ENCODE measurements around the gene SESN2.

The SESN2 gene

DNA sequence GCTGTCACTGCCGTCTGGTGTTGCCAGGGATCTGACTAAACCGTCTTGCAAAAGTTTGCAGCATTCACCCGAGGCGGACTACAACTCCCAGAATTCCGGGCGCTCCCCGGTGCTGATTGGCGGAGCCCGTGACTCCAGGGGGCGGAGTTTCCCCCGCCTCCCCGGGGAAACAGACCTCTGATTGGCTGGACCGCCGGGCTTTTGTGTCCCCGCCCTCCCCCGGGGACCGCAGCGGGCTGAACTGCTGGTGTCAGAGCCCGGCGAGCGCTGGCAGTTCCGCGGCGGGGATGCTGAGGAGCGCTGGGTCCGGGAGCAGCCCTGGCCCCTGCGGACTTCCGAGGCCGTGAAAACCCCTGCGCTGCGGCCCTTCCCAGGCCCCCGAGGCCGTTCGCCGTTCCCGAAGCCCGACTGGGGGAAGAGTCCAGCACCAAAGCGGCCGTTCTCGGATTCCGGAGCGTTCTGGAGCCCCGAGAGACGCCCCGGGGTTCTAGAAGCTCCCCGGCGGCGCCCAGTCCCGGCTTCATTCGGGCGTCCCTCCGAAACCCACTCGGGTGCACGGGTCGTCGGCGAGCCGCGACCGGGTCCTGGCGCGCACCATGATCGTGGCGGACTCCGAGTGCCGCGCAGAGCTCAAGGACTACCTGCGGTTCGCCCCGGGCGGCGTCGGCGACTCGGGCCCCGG is at the start of gene SESN2:
TSS of gene SESN2 (plus strand) at position 267 of the 682 bp plus-strand sequence. CDS start at position 597, 330 bp downstream.
- peak; percentile 99 to 100 for DNase-seq

DNA sequence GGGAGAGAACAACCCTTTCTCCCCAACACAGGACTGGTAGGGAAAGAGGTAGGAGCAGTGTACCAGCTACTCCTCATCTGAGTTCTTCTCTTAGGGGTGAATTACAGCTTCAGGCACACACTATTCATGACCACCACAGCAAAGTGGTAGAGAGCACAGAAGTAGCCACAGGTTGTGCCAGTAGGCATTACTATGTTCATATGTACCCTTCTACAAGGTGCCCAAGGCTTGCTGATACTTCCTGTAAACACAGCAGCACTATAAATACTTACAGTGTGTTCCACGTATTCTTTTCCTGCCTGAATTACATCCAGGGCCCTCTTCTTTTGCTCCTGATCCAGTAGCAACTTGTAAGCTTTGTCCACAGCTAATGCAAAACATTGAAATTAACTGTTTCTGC is 49.6 kb upstream of the SESN2 start:
- no peak for DNase-seq

DNA sequence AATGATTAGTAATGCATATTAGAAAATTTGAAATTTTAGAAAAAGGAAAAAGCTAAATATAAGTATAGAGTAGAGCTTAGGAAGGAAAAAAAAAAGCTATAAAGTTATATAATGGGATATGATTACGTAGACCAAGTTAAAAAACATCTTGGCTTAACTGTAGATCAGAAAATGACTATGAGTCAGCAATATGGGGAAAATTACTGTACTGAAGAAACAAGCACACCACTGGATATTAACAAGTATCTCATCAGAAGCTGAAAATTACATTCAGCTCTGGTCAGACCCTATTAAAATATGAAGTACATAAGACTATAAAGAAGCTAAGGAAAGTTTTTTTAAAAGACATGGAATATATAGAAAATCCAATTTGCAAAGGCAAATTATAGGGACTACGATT is 46.0 kb upstream of the SESN2 start:
- DNase-seq = no peak

- DNase-seq = no peak
Observed at GRCh38 chr1:28229089-28229488, 30.2 kb upstream of the SESN2 start.

DNA sequence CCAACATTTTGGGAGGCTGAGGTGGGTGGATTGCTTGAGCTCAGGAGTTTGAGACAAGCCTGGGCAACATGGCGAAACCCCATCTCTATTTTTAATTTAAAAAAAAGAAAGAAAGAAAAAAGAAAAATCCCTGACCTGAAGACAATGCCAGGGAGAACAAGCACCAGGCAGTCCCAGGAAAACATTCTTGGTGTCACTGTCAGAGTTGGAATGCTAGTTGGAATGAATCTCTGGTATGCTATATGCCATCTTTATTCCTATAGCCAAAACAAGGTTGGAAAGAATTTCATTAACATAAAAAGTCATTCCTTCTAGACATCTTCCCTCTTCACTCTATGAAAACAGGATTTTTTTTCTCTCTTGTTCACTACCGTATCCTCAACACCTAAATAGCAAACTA is 29.3 kb upstream of the SESN2 start:
- no peak for DNase-seq

- peak; percentile 95 to 96 for DNase-seq
Observed at GRCh38 chr1:28232558-28233263, 26.6 kb upstream of the SESN2 start, which contains the start of gene DNAJC8. Gene DNAJC8, minus strand, starts transcription at chr1:28233029. Its CDS starts 31 bp downstream, at chr1:28232998.

DNA sequence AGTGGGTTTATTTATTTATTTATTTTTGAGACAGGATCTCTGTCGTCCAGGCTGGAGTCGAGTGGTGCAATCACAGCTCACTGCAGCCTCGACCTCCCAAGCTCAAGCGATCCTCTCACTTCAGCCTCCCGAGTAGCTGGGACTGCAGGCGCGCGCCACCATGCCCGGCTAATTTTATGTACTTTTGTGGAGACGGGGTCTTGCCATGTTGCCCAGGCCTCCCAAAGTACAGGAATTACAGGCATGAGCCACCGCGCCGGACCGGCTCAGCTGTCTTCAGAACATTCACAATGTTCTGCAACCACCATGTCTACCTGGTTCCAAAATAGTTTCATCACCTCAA is 26.1 kb upstream of the SESN2 start:
- no peak for DNase-seq

- peak; percentile 93 for DNase-seq
Observed at GRCh38 chr1:28235755-28236655, 23.3 kb upstream of the SESN2 start, which contains the start of gene ATP5IF1. Gene ATP5IF1, plus strand, starts transcription at chr1:28236124. Its CDS starts 60 bp downstream, at chr1:28236184.

- DNase-seq = no peak
Observed at GRCh38 chr1:28236656-28237322, 22.5 kb upstream of the SESN2 start.

GRCh38 chr1:28239004-28239403 is 20.3 kb upstream of the SESN2 start:
- no peak for DNase-seq

DNA sequence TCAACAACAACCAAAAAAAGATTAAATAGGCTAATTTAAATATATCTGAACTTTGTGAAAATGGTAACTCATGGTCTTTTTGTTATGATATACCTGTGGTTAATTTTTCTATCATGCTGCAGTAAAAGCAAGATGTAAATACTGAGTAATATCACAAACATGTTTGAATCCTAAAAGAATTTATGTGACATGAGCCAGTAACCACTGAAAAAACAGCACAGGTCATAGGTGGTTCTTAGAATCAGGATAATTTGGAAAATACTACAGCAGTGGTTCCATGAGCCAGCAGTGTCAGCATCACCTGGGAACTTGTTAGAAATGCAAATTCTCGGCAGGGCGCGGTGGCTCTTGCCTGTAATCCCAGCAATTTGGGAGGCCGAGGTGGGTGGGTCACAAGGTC is 19.3 kb upstream of the SESN2 start:
- no peak for DNase-seq

DNA sequence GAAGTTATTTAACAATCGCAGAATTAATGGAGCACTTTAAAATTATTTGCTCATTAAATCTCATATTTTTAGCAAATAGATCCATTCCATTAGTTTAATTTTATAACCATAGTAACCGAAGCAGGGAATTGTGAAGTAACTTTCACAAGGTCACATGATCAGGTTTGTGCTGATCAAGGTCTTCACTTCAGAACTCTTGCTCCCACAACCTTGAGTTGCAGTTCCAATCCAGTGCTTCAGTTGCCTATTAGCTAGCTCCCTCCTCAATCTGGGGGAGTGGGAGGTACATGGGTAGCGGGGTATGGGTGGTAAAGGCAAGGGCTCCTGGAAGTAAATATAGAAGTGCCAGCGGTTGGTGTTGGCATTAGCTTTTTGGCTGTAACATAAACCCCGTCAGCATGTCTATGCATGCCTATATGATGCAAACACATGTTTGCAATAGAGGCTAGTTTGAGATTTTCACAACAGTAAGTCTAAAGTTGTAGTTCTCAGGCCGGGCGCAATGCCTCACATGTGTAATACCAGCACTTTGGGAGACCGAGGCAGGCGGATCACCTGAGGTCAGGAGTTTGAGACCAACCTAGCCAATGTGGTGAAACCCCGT is 17.6 kb upstream of the SESN2 start:
- no peak for DNase-seq

DNA sequence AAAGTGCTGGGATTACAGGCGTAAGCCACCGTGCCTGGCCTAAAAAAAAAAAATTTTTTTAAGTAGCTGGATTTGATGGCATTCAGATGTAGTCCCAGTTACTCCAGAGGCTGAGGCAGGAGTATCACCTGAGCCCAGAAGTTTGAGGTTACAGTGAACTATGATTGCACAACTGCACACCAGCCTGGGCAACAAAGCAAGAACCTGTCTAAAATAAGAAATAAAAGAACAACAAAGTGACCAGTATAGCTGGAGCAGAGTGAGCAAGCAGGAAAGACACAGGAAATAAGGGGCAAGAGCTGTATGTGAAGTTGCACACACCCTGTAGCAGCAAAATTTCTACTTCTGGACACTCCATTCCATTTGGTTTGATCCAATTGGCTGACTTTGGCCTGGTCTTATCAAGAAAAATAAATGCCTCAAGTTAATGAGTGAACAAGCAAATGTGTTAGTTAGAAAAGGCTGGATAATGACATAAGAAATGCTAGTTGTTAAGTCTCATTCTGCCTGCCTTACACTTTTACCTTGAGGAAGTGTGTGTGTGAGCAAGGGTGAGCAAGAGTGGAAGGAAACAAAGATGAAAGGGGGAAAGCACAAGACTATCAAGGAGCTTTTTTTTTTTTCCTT is 15.5 kb upstream of the SESN2 start:
- DNase-seq = no peak

DNA sequence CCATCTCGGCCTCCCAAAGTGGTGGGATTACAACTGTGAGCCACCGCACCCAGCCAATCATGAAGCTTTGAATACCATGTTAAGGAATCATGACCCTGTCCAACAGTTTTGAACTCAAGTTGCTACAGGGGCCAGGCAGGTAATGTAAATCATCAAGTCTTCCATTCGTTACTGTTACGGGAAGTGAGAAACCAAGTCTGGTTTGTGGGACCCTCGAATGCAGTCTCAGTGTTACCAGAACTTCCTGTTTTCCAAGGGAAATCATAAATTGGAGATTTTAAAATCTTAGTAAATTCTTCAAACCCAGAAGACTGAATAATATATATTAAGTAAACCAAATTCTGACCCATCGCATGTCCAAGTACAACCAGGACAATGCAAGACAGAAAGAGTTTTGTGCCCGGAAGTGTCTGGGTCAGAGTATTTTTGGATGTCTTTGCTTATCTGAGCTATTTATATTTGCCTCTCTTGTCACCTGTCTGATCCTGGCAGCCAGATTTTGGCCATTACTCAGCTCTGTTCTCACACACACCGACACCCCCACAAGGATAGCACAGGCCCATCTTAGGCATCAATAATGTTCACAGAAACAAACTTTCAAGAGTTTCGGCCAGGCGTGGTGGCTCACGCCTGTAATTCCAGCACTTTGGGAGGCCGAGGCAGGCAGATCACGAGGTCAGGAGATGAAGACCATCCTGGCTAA is 14.6 kb upstream of the SESN2 start:
- no peak for DNase-seq

- DNase-seq = no peak
Observed at GRCh38 chr1:28246427-28246832, 12.9 kb upstream of the SESN2 start.

DNA sequence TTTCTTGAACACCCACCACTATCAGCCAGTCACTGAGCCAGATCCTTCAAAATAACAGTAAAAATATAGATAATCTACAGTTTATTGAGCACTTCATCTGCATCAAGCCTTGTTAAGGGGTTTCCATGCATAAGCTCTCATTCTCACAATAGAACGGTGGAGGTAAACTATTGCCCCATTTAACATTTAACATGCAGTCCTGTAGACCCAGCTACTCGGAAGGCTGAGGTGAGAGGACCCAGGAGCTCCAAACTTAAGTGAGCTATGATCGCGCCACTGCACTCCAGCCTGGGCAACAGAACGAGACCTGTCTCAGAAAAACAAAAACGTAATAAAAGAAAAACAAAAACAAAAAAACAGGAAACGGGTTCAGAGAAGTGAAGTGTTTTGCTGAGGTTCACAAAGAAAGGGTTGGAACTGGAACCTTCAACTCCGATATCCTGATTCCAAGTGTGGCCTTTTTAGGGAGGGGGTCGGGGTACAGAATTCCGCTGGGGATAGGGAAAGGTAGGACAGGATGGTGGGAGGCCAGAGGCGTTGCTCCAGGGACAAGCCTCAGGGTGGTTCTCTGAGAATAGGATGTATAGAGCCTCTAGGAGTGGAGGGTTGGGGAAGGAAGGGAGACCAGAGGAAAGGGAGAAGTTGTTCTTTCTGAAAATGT is 11.6 kb upstream of the SESN2 start:
- no peak for DNase-seq

GRCh38 chr1:28248273-28249012 is 10.9 kb upstream of the SESN2 start:
- DNase-seq = peak; percentile 71 to 78

- peak in 1 of 2 experiments; percentile 20 for DNase-seq
Observed at GRCh38 chr1:28249013-28249865, 10.1 kb upstream of the SESN2 start.

GRCh38 chr1:28249866-28250295 is 9.4 kb upstream of the SESN2 start:
- DNase-seq = no peak
